Measurements from ENCODE around the gene SNX3. TPM values are rescaled to one million over a fixed set of nuclear protein-coding genes. Genes with fewer than 3 reads are reported as not detected.

Gene SNX3
- polyA plus RNA-seq, 1 donor from 2014 or later: 135 TPM

DNA sequence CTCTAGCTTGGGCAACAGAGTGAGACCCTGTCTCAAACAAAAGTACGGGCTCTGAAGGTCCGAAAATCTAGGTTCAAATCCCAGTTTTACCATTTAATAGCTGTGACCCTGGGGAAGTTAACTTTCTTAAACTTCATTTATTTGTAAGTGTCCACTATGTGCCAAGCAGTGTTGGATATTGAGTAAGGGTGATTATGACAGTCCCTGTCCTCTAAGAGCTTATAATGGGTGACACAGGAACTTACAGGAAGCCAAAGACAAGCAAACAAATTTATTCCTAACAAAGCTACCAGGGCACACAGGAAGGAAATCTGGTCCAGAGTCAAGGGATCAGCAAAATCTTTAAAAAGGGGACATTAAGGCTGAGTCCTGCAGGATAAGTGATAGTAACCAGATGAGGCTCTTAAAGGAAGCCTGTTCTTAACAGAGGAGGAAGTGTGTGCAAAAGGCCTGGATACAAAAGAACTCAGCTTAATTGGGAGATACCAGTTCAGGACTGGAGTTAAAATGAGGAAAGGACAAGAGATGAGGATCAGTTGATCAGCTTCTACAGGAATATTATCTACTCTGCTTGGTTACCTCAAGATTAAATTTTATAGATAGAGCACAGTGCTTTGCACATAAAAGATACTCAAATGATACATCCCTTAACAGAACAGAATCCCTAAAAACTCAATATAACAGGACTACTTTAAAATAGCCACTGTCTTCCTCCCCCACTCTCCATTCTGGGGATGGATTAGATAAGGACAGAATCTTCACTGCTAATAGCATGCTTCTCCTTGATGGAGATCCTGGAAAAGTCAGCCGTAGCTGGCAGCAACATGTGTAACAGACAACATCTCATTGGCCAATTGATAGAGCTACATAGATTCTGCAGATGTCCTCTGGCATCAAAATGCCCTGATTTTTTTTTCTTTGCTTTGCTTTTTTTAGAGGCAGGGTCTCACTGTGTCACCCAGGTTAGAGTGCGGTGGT is 6.1 kb downstream of the SNX3 start:
- TF ChIP-seq EP300 (conservative IDR thresholded peaks at IDR 0.05; ENCODE audit: poor library complexity, severe bottlenecking) (no peak), POLR2AphosphoS5 (IDR thresholded peaks at IDR 0.05) (no peak), SMC3 (conservative IDR thresholded peaks at IDR 0.05; ENCODE audit: poor library complexity) (no peak), TAF1 (IDR thresholded peaks at IDR 0.05; ENCODE audit: low read depth) (no peak)
- Histone ChIP-seq H3K4me3 (ENCODE audit: low read length) (no peak overlapping the region), H3K9ac (ENCODE audit: low read length) (no peak overlapping the region), H3F3A (ENCODE audit: insufficient read depth, low read length, poor library complexity, severe bottlenecking) (no peaks in the 10 kb centered on the region), H3K27ac (ENCODE audit: low read length) (no peak overlapping the region), H3K36me3 (ENCODE audit: insufficient read depth, low read length) (no peaks in the 10 kb centered on the region), H3K9me3 (ENCODE audit: low read length) (no peaks in the 10 kb centered on the region), H3K79me2 (replicated peaks; ENCODE audit: insufficient read depth, low read length) (peaks cover 21% of the 10 kb centered on the region), H2AFZ (ENCODE audit: low read depth, low read length) (no peak overlapping the region), H3K27me3 (ENCODE audit: insufficient read depth, low read depth, low read length) (no peaks in the 10 kb centered on the region), H3K4me2 (ENCODE audit: low read length) (no peak overlapping the region), H3K9me2 (ENCODE audit: insufficient read depth, low read length) (no peaks in the 10 kb centered on the region), H4K20me1 (ENCODE audit: insufficient read depth) (no peaks in the 10 kb centered on the region)

DNA sequence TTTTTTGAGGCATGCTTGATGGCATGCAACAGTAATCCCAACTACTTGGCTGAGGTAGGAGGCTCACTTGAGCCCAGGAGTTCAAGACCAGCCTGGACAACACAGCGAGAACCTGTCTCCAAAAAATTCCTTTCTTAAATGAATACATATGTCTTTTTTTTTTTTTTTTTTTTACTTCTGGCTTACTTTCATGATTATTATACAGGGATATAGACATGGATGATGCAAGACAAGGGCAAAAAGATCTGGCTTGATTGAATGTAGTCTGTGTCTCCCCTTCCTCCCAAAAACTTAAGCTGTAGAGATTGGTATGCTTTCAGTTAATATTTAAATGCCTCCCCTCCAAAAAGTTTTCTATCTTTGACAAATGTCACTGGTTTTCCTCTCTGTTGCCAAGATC is 7.6 kb downstream of the SNX3 start:
- H3K9me2 ChIP-seq (ENCODE audit: insufficient read depth, low read length): no peaks in the 10 kb centered on the region
- no peak overlapping the region for H3K9ac ChIP-seq (ENCODE audit: low read length)
- H3F3A ChIP-seq (ENCODE audit: insufficient read depth, low read length, poor library complexity, severe bottlenecking): no peaks in the 10 kb centered on the region
- H2AFZ ChIP-seq (ENCODE audit: low read depth, low read length): no peak overlapping the region
- no peaks in the 10 kb centered on the region for H3K27me3 ChIP-seq (ENCODE audit: insufficient read depth, low read depth, low read length)
- no peaks in the 10 kb centered on the region for H3K36me3 ChIP-seq (ENCODE audit: insufficient read depth, low read length)
- H3K79me2 ChIP-seq (replicated peaks; ENCODE audit: insufficient read depth, low read length): peaks cover 8% of the 10 kb centered on the region
- no peak overlapping the region for H3K27ac ChIP-seq (ENCODE audit: low read length)
- H4K20me1 ChIP-seq (ENCODE audit: insufficient read depth): no peaks in the 10 kb centered on the region
- H3K4me3 ChIP-seq (ENCODE audit: low read length): no peak overlapping the region
- H3K9me3 ChIP-seq (ENCODE audit: low read length): no peaks in the 10 kb centered on the region
- H3K4me2 ChIP-seq (ENCODE audit: low read length): no peak overlapping the region
- TF ChIP-seq SMC3 (conservative IDR thresholded peaks at IDR 0.05; ENCODE audit: poor library complexity): no peak

DNA sequence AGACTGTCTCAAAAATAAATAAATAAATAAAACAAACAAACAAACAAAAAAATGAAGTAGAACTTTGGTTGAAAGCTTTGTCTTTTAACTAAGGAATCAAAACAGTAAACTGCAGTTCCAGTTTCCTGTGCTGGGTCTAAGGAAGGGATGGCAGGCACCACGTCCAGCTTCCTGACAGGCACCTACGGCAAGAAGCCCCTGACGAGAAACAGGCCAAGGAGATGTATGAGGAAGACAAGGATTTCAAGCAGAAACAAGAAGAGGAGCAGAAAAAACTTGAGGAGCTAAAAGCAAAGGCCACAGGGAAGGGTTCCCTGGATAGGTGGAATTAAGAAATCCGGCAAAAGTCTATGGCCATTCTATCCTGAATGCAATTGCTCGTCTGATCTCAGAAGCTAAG is 8.8 kb downstream of the SNX3 start:
- H3K9me2 ChIP-seq (ENCODE audit: insufficient read depth, low read length): no peaks in the 10 kb centered on the region
- TF ChIP-seq POLR2AphosphoS5 (IDR thresholded peaks at IDR 0.05) (no peak), EZH2 (IDR thresholded peaks at IDR 0.05; ENCODE audit: borderline replicate concordance, insufficient read depth, low read length, poor library complexity, severe bottlenecking) (no peak), EP300 (conservative IDR thresholded peaks at IDR 0.05; ENCODE audit: poor library complexity, severe bottlenecking) (no peak), TAF1 (IDR thresholded peaks at IDR 0.05; ENCODE audit: low read depth) (no peak), MXI1 (conservative IDR thresholded peaks at IDR 0.05; ENCODE audit: poor library complexity, severe bottlenecking) (no peak), RAD21 (conservative IDR thresholded peaks at IDR 0.05) (no peak), SMC3 (conservative IDR thresholded peaks at IDR 0.05; ENCODE audit: poor library complexity) (no peak)
- TF ChIP-seq, protein P1, sequence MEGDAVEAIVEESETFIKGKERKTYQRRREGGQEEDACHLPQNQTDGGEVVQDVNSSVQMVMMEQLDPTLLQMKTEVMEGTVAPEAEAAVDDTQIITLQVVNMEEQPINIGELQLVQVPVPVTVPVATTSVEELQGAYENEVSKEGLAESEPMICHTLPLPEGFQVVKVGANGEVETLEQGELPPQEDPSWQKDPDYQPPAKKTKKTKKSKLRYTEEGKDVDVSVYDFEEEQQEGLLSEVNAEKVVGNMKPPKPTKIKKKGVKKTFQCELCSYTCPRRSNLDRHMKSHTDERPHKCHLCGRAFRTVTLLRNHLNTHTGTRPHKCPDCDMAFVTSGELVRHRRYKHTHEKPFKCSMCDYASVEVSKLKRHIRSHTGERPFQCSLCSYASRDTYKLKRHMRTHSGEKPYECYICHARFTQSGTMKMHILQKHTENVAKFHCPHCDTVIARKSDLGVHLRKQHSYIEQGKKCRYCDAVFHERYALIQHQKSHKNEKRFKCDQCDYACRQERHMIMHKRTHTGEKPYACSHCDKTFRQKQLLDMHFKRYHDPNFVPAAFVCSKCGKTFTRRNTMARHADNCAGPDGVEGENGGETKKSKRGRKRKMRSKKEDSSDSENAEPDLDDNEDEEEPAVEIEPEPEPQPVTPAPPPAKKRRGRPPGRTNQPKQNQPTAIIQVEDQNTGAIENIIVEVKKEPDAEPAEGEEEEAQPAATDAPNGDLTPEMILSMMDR (IDR thresholded peaks at IDR 0.05; ENCODE audit: poor library complexity, severe bottlenecking): no peak
- TF ChIP-seq, protein P2, sequence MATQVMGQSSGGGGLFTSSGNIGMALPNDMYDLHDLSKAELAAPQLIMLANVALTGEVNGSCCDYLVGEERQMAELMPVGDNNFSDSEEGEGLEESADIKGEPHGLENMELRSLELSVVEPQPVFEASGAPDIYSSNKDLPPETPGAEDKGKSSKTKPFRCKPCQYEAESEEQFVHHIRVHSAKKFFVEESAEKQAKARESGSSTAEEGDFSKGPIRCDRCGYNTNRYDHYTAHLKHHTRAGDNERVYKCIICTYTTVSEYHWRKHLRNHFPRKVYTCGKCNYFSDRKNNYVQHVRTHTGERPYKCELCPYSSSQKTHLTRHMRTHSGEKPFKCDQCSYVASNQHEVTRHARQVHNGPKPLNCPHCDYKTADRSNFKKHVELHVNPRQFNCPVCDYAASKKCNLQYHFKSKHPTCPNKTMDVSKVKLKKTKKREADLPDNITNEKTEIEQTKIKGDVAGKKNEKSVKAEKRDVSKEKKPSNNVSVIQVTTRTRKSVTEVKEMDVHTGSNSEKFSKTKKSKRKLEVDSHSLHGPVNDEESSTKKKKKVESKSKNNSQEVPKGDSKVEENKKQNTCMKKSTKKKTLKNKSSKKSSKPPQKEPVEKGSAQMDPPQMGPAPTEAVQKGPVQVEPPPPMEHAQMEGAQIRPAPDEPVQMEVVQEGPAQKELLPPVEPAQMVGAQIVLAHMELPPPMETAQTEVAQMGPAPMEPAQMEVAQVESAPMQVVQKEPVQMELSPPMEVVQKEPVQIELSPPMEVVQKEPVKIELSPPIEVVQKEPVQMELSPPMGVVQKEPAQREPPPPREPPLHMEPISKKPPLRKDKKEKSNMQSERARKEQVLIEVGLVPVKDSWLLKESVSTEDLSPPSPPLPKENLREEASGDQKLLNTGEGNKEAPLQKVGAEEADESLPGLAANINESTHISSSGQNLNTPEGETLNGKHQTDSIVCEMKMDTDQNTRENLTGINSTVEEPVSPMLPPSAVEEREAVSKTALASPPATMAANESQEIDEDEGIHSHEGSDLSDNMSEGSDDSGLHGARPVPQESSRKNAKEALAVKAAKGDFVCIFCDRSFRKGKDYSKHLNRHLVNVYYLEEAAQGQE (IDR thresholded peaks at IDR 0.05; ENCODE audit: borderline replicate concordance): no peak
- no peaks in the 10 kb centered on the region for H4K20me1 ChIP-seq (ENCODE audit: insufficient read depth)
- H3K36me3 ChIP-seq (ENCODE audit: insufficient read depth, low read length): no peaks in the 10 kb centered on the region
- H3K27me3 ChIP-seq (ENCODE audit: insufficient read depth, low read depth, low read length): no peaks in the 10 kb centered on the region
- H3K4me3 ChIP-seq (ENCODE audit: low read length): no peak overlapping the region
- H3K27ac ChIP-seq (ENCODE audit: low read length): no peak overlapping the region
- H3F3A ChIP-seq (ENCODE audit: insufficient read depth, low read length, poor library complexity, severe bottlenecking): no peaks in the 10 kb centered on the region
- H2AFZ ChIP-seq (ENCODE audit: low read depth, low read length): no peak overlapping the region
- peaks cover 8% of the 10 kb centered on the region for H3K79me2 ChIP-seq (replicated peaks; ENCODE audit: insufficient read depth, low read length)
- H3K4me2 ChIP-seq (ENCODE audit: low read length): no peak overlapping the region
- H3K9me3 ChIP-seq (ENCODE audit: low read length): no peaks in the 10 kb centered on the region
- H3K9ac ChIP-seq (ENCODE audit: low read length): no peak overlapping the region
